ENCODE measurements around the gene NCAM2.

The NCAM2 gene

GRCh38 chr21:21029164-21029563, 31.0 kb downstream of the NCAM2 start:
- DNase-seq, result no peak

GRCh38 chr21:21030311-21030710, 32.1 kb downstream of the NCAM2 start:
- no peak for DNase-seq

- DNase-seq, result no peak
These were observed 35.8 kb downstream of the NCAM2 start for GRCh38 chr21:21034036-21034435.

- DNase-seq, result no peak
These were observed 41.5 kb downstream of the NCAM2 start for GRCh38 chr21:21039624-21040170.

- no peak for DNase-seq
These were observed 47.3 kb downstream of the NCAM2 start for GRCh38 chr21:21045518-21045917.

GRCh38 chr21:21046063-21046462, 47.9 kb downstream of the NCAM2 start:
- no peak for DNase-seq

GRCh38 chr21:21051109-21052055, 53.2 kb downstream of the NCAM2 start:
- DNase-seq, result no peak

- DNase-seq, result no peak
These were observed 54.5 kb downstream of the NCAM2 start for GRCh38 chr21:21052672-21053071.

GRCh38 chr21:21057349-21058062, 59.3 kb downstream of the NCAM2 start:
- no peak for DNase-seq

GRCh38 chr21:21063828-21064227, 65.6 kb downstream of the NCAM2 start:
- no peak for DNase-seq

- no peak for DNase-seq
These were observed 66.1 kb downstream of the NCAM2 start for GRCh38 chr21:21064353-21064752.

GRCh38 chr21:21067375-21067774, 69.2 kb downstream of the NCAM2 start:
- no peak for DNase-seq

GRCh38 chr21:21074305-21074704, 76.1 kb downstream of the NCAM2 start:
- DNase-seq, result no peak

- DNase-seq, result no peak
These were observed 77.8 kb downstream of the NCAM2 start for GRCh38 chr21:21076051-21076450.

- DNase-seq, result no peak
These were observed 78.3 kb downstream of the NCAM2 start for GRCh38 chr21:21076491-21076890.

- no peak for DNase-seq
These were observed 81.4 kb downstream of the NCAM2 start for GRCh38 chr21:21079646-21080045.

GRCh38 chr21:21084179-21084578, 86.0 kb downstream of the NCAM2 start:
- no peak for DNase-seq

- no peak for DNase-seq
These were observed 87.0 kb downstream of the NCAM2 start for GRCh38 chr21:21085206-21085605.

- no peak for DNase-seq
These were observed 98.7 kb downstream of the NCAM2 start for GRCh38 chr21:21096956-21097355.

GRCh38 chr21:21097466-21097865, 99.3 kb downstream of the NCAM2 start:
- DNase-seq, result no peak

GRCh38 chr21:21101911-21102310, 103.7 kb downstream of the NCAM2 start:
- no peak for DNase-seq

GRCh38 chr21:21102896-21103295, 104.7 kb downstream of the NCAM2 start:
- no peak for DNase-seq

- no peak for DNase-seq
These were observed 105.5 kb downstream of the NCAM2 start for GRCh38 chr21:21103692-21104091.

GRCh38 chr21:21109736-21110135, 111.5 kb downstream of the NCAM2 start:
- DNase-seq, result no peak

All from activated gamma-delta T cell treated with Interleukin-2 at 50 U/mL for 16 hours (primary cell).